ENCODE measurements around the gene SLC16A8. TPM values are rescaled to one million over a fixed set of nuclear protein-coding genes. Genes with fewer than 3 reads are reported as not detected.

The SLC16A8 gene
- total RNA-seq, 1 donor from 2014 or later: not detected

DNA sequence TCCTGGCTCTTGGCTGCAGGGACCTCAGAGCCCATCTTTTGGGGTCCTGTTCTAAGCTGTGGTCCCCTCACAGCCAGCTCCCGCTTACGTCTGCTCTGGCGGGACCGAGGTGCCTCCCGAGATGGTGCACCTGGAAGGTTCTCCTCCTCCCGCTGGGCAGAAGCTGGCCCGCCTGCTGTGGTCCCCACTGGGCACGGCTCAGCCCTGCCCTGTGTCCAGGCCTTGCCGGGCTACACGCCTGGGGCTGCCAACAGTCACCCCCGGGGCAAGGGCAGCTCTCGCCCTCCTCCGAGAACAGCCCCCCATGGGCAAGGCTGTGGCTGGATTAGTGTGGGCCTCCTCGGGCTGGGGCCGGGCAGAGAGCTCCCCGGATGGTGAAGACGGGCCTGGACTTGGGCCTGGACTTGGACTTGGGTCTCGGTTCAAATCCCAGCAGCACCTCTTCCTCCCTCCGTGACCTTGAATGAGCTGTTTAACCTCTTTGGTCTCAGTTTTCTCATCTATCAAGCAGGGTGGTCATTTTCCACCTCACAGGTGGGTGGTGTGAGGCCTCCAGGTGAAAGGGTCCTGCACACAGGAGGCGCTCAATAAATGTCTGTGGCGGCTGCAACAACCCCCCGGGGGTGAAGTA lies 25.5 kb upstream of the SLC16A8 start:
- H3K4me2 ChIP-seq (ENCODE audit: low read length): no peak overlapping the region
- no peak overlapping the region for H3K27ac Mint-ChIP-seq (ENCODE audit: unreplicated experiment)
- FAIRE-seq: no peak

DNA sequence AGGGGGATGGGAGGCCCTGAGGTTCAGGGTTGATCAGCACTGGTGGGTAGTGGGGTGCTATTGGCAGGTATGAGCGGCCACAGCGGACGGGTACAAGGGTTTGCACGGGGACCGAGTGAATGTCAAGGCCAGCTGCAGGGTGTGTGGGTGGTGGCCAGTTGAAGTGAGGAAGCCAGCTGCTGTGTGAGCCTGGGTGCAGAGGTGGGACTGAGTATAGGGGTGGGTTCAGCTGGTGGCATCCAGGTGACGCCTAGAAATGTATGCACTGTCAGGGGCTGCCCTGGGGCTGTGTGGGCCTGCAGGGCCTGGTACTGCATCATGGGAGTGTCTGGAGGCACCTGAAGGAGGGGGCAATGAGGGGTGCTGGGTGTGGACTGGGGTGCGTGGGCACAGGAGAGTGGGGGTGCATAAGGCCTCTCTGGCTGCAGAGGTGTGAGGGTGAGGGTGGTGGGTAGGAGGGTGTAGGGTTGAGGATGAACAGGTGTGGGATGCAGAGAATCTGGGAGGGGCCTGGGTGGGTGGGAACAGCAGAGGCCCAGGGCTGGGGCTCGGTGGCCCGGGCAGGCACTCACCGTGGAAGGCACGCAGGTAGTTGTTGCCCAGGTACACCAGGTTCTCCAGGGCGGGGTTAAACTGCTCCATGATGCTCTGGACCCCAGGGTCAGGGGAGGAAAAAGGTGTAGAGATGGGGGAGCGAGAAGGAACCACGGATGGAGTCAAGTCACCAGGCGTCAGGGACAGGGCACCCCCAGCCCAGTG lies 24.8 kb upstream of the SLC16A8 start:
- Mint-ChIP-seq H3K27ac (ENCODE audit: unreplicated experiment) (no peak overlapping the region), H3K9me3 (ENCODE audit: unreplicated experiment) (no peaks in the 10 kb centered on the region), H3K4me3 (ENCODE audit: unreplicated experiment) (no peak overlapping the region), H3K4me1 (ENCODE audit: low read depth, unreplicated experiment) (no peaks in the 10 kb centered on the region), H3K27me3 (ENCODE audit: low read depth, unreplicated experiment) (peaks cover 11% of the 10 kb centered on the region), H3K36me3 (ENCODE audit: low read depth, unreplicated experiment) (peaks cover 3% of the 10 kb centered on the region)
- H3K36me3 ChIP-seq (ENCODE audit: insufficient read depth, low read length): no peaks in the 10 kb centered on the region
- no peaks in the 10 kb centered on the region for H4K20me1 ChIP-seq (ENCODE audit: insufficient read depth, low read length)
- H3K4me2 ChIP-seq (ENCODE audit: low read length): no peak overlapping the region
- no peaks in the 10 kb centered on the region for H3K79me2 ChIP-seq (ENCODE audit: insufficient read depth, low read length)
- no peak overlapping the region for H3K4me3 ChIP-seq (ENCODE audit: insufficient read depth, low read depth, low read length)
- H3K27me3 ChIP-seq (ENCODE audit: insufficient read depth, low read length): no peaks in the 10 kb centered on the region
- H3K9me3 ChIP-seq (ENCODE audit: insufficient read depth, low read depth, low read length): no peaks in the 10 kb centered on the region
- no peak overlapping the region for H2AFZ ChIP-seq (ENCODE audit: low read depth, low read length)
- TF ChIP-seq, protein P1, sequence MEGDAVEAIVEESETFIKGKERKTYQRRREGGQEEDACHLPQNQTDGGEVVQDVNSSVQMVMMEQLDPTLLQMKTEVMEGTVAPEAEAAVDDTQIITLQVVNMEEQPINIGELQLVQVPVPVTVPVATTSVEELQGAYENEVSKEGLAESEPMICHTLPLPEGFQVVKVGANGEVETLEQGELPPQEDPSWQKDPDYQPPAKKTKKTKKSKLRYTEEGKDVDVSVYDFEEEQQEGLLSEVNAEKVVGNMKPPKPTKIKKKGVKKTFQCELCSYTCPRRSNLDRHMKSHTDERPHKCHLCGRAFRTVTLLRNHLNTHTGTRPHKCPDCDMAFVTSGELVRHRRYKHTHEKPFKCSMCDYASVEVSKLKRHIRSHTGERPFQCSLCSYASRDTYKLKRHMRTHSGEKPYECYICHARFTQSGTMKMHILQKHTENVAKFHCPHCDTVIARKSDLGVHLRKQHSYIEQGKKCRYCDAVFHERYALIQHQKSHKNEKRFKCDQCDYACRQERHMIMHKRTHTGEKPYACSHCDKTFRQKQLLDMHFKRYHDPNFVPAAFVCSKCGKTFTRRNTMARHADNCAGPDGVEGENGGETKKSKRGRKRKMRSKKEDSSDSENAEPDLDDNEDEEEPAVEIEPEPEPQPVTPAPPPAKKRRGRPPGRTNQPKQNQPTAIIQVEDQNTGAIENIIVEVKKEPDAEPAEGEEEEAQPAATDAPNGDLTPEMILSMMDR (IDR thresholded peaks at IDR 0.05; ENCODE audit: insufficient read depth, low read depth, low read length): no peak
- no peak for TF ChIP-seq EZH2 (IDR thresholded peaks at IDR 0.05; ENCODE audit: insufficient read depth, low read length)
- no peaks in the 10 kb centered on the region for H3K4me1 ChIP-seq (ENCODE audit: insufficient read depth, low read length)
- no peak for FAIRE-seq
- DNase-seq (ENCODE audit: low read depth): no peak
- H3K27ac ChIP-seq (ENCODE audit: low read depth, low read length): no peak overlapping the region
- no peak overlapping the region for H3K9ac ChIP-seq (ENCODE audit: low read length)

More for the DNA sequence above, 25.5 kb upstream of the SLC16A8 start:
- H3K4me1 Mint-ChIP-seq (ENCODE audit: low read depth, unreplicated experiment): no peaks in the 10 kb centered on the region
- H3K36me3 Mint-ChIP-seq (ENCODE audit: low read depth, unreplicated experiment): peaks cover 3% of the 10 kb centered on the region
- no peaks in the 10 kb centered on the region for H3K9me3 Mint-ChIP-seq (ENCODE audit: unreplicated experiment)
- H3K27me3 Mint-ChIP-seq (ENCODE audit: low read depth, unreplicated experiment): peaks cover 8% of the 10 kb centered on the region
- DNase-seq (ENCODE audit: low read depth): no peak
- no peak overlapping the region for H3K4me3 ChIP-seq (ENCODE audit: insufficient read depth, low read depth, low read length)
- H3K4me1 ChIP-seq (ENCODE audit: insufficient read depth, low read length): no peaks in the 10 kb centered on the region
- no peak for TF ChIP-seq EZH2 (IDR thresholded peaks at IDR 0.05; ENCODE audit: insufficient read depth, low read length)
- TF ChIP-seq, protein P1 (IDR thresholded peaks at IDR 0.05; ENCODE audit: insufficient read depth, low read depth, low read length): no peak
- H4K20me1 ChIP-seq (ENCODE audit: insufficient read depth, low read length): no peaks in the 10 kb centered on the region
- H2AFZ ChIP-seq (ENCODE audit: low read depth, low read length): no peak overlapping the region
- no peaks in the 10 kb centered on the region for H3K9me3 ChIP-seq (ENCODE audit: insufficient read depth, low read depth, low read length)
- no peaks in the 10 kb centered on the region for H3K27me3 ChIP-seq (ENCODE audit: insufficient read depth, low read length)
- no peaks in the 10 kb centered on the region for H3K79me2 ChIP-seq (ENCODE audit: insufficient read depth, low read length)
- no peak overlapping the region for H3K27ac ChIP-seq (ENCODE audit: low read depth, low read length)
- H3K9ac ChIP-seq (ENCODE audit: low read length): no peak overlapping the region
- H3K4me3 Mint-ChIP-seq (ENCODE audit: unreplicated experiment): no peak overlapping the region
- no peaks in the 10 kb centered on the region for H3K36me3 ChIP-seq (ENCODE audit: insufficient read depth, low read length)

Measured in astrocyte (in vitro differentiated cells and primary cell).